Activated CD8-positive, alpha-beta memory T cell treated with anti-CD3 and anti-CD28 coated beads, Interleukin-2, amount 50 U/mL, for 1 hour (primary cell): ENCODE measurements around the gene PLCD1.
"Not testable (repeated sequence)": the region's sequence is repeated elsewhere in the genome, so short reads cannot be mapped to it uniquely, and the experiment has no call there.

Source experiments
- DNase-seq: peaks from one replicate; pipeline ENCODE4 v3.0.0-alpha.2; 2020; ENCODE audit errors: extremely low read depth

The PLCD1 gene

GRCh38 chr3:38036906-38037305 lies 7.5 kb upstream of the PLCD1 start:
- no peak for DNase-seq

- no peak for DNase-seq
These were observed 6.8 kb upstream of the PLCD1 start for GRCh38 chr3:38036286-38036685.

- DNase-seq: not testable (repeated sequence)
These were observed 4.9 kb upstream of the PLCD1 start for GRCh38 chr3:38034335-38034734.

- not testable (repeated sequence) for DNase-seq
These were observed 4.1 kb upstream of the PLCD1 start for GRCh38 chr3:38033586-38033985.

- DNase-seq: no peak
These were observed 3.0 kb upstream of the PLCD1 start for GRCh38 chr3:38032328-38032865.

GRCh38 chr3:38031022-38031994 lies 1.9 kb upstream of the PLCD1 start:
- no peak for DNase-seq

- DNase-seq: no peak
These were observed 932 bp upstream of the PLCD1 start for GRCh38 chr3:38030126-38031021.

- DNase-seq: no peak
These were observed 651 bp downstream of the PLCD1 start for GRCh38 chr3:38028621-38029361.

- DNase-seq: no peak
These were observed 1.7 kb downstream of the PLCD1 start for GRCh38 chr3:38027466-38028465.

- no peak for DNase-seq
These were observed 2.6 kb downstream of the PLCD1 start for GRCh38 chr3:38026856-38027255.

GRCh38 chr3:38022896-38023709 lies 6.3 kb downstream of the PLCD1 start:
- no peak for DNase-seq

GRCh38 chr3:38022301-38022700 lies 7.1 kb downstream of the PLCD1 start:
- no peak for DNase-seq

GRCh38 chr3:38021196-38021595 lies 8.2 kb downstream of the PLCD1 start:
- no peak for DNase-seq

- DNase-seq: no peak
These were observed 9.1 kb downstream of the PLCD1 start for GRCh38 chr3:38020342-38020726.

GRCh38 chr3:38019658-38020341 lies 9.6 kb downstream of the PLCD1 start:
- DNase-seq: no peak

- DNase-seq: no peak
These were observed 10.9 kb downstream of the PLCD1 start for GRCh38 chr3:38018296-38019266.

- no peak for DNase-seq
These were observed 11.8 kb downstream of the PLCD1 start for GRCh38 chr3:38017445-38018295.
